K562 (cell line): ENCODE results near the gene ITPRIPL2. TPM values are rescaled to one million over a fixed set of nuclear protein-coding genes. Genes with fewer than 3 reads are reported as not detected.

ENCODE experiments used
- ATAC-seq: fragments of 200-7000 bp; cut with Tn5 transposase; 3 replicates; pipeline ENCODE4 v1.9.1; 2020; ENCODE audit warnings: moderate library complexity
- BruUV-seq: library from RNA; stranded (reverse); fragments of 400-500 nt; replicated peaks from 2 replicates; lab custom pipeline; 2021; lab: Mats Ljungman, UMichigan
- CTCF ChIA-PET: fragments of 300-600 bp; formaldehyde crosslinking; extraction: SDS; loops from one replicate; lab custom pipeline; 2021; ENCODE audit warnings: low intra/inter-chr PET ratio; lab: Yijun Ruan, JAX
- POLR2A ChIA-PET: fragments of 300-600, 350-650 bp; sonication (Branson Sonifier 250); formaldehyde crosslinking; extraction: SDS; loops from one replicate; lab custom pipeline; 2021; ENCODE audit warnings: antibody characterized with exemption, inconsistent platforms; lab: Yijun Ruan, JAX
- DNase-seq, 4 experiments: peaks; one replicate each; pipeline versions ENCODE4 v3.0.0 to v3.0.0-alpha.2; 2011 to 2018; ENCODE audit warnings: low spot score in 3 of 4, mixed read lengths in 3 of 4; ENCODE audit errors: extremely low read depth in 1 of 4
- FAIRE-seq: peaks from 2 replicates; lab custom pipeline; 2011; peaks lifted over from hg19 to GRCh38; lab: Jason Lieb, UNC
- H2AFZ ChIP-seq: 2 replicates; pipeline ENCODE4 v1.6.0; 2011; ENCODE audit warnings: low read depth, low read length, control low read depth, inconsistent platforms
- H3K27ac ChIP-seq: fragments of 200-600 bp; 3 replicates; pipeline ENCODE4 v1.8.0; 2011; ENCODE audit warnings: low read depth, mild to moderate bottlenecking, control low read depth, inconsistent platforms, low read length, moderate library complexity, mixed read lengths; ENCODE audit errors: extremely low read depth
- H3K27me3 ChIP-seq, 2 experiments: fragments of 300-600 bp in 1 of 2; 2 replicates in 1 of 2; 3 replicates in 1 of 2; pipeline versions ENCODE4 v1.6.0 to v1.8.0; 2011; ENCODE audit warnings: inconsistent platforms in 2 of 2, low read length in 2 of 2, mild to moderate bottlenecking in 1 of 2, mixed read lengths in 1 of 2, moderate library complexity in 1 of 2; ENCODE audit not compliant: control insufficient read depth in 2 of 2, insufficient read depth in 2 of 2
- H3K36me3 ChIP-seq: fragments of 300-600 bp; 3 replicates; pipeline ENCODE4 v1.8.0; 2011; ENCODE audit warnings: mild to moderate bottlenecking, low read length, inconsistent platforms; ENCODE audit not compliant: control insufficient read depth, insufficient read depth
- H3K4me1 ChIP-seq, 2 experiments: fragments of 200-600 bp in 1 of 2; replicated peaks in 1 of 2; 2 replicates in 1 of 2; 3 replicates in 1 of 2; pipeline versions ENCODE4 v1.5.1 to v1.8.0; 2011; ENCODE audit warnings: inconsistent platforms in 2 of 2, low read length in 2 of 2, mild to moderate bottlenecking in 1 of 2, mixed read lengths in 1 of 2, moderate library complexity in 1 of 2; ENCODE audit not compliant: control insufficient read depth in 2 of 2, insufficient read depth in 2 of 2
- H3K4me2 ChIP-seq: 2 replicates; pipeline ENCODE4 v1.6.1; 2011; ENCODE audit warnings: low read length, control low read depth, inconsistent platforms, mixed read lengths; ENCODE audit not compliant: insufficient read depth
- H3K4me3 ChIP-seq: fragments of 200-600 bp; sonication (generic), shearing (Covaris generic); 2 replicates; pipeline ENCODE4 v1.5.1; 2016; ENCODE audit warnings: control low read depth, inconsistent platforms
- H3K79me2 ChIP-seq: fragments of 200-600 bp; 3 replicates; pipeline ENCODE4 v1.8.0; 2011; ENCODE audit warnings: low read length, inconsistent platforms; ENCODE audit not compliant: control insufficient read depth, insufficient read depth
- H3K9ac ChIP-seq, 2 experiments: 2 replicates each; pipeline versions ENCODE4 v1.6.0 to v1.6.1; 2011; ENCODE audit warnings: low read depth in 2 of 2, low read length in 2 of 2, control low read depth in 1 of 2, inconsistent platforms in 1 of 2, mild to moderate bottlenecking in 1 of 2, mixed read lengths in 1 of 2; ENCODE audit not compliant: insufficient read depth in 1 of 2
- H3K9me1 ChIP-seq: one replicate; pipeline ENCODE4 v1.6.0; 2011; ENCODE audit warnings: inconsistent platforms, mild to moderate bottlenecking, low read length, moderate library complexity; ENCODE audit not compliant: control insufficient read depth, insufficient read depth
- H3K9me3 ChIP-seq: replicated peaks from 2 replicates; pipeline ENCODE4 v1.5.1; 2011; ENCODE audit warnings: low read depth, low read length, inconsistent platforms; ENCODE audit not compliant: control insufficient read depth, insufficient read depth
- H4K20me1 ChIP-seq: replicated peaks from 2 replicates; pipeline ENCODE4 v1.6.1; 2011; ENCODE audit warnings: low read length, inconsistent platforms, mixed read lengths; ENCODE audit not compliant: control insufficient read depth, insufficient read depth
- ARID3A ChIP-seq: IDR thresholded peaks from 2 replicates; pipeline ENCODE4 v1.6.1; 2012; ENCODE audit warnings: low read depth, low read length, improper control_type of control experiment, borderline replicate concordance
- FOXA1 ChIP-seq: fragments of 450-650 bp; IDR thresholded peaks from 2 replicates; pipeline ENCODE4 v1.6.1; 2016; ENCODE audit warnings: mild to moderate bottlenecking, borderline replicate concordance
- HINFP ChIP-seq: fragments of 450-650 bp; conservative IDR thresholded peaks from 2 replicates; pipeline ENCODE4 v1.6.1; 2016; ENCODE audit warnings: missing genetic modification characterization, low read depth, mild to moderate bottlenecking, control low read depth, missing compliant biosample characterization
- KDM5B ChIP-seq: fragments of 200-600 bp; sonication (generic); IDR thresholded peaks from 2 replicates; pipeline ENCODE4 v1.6.1; 2012; ENCODE audit warnings: low read depth, mild to moderate bottlenecking, moderate library complexity, low read length, control low read depth, inconsistent platforms; ENCODE audit not compliant: insufficient replicate concordance
- MCM5 ChIP-seq: fragments of 450-650 bp; IDR thresholded peaks from 2 replicates; pipeline ENCODE4 v1.6.1; 2016; ENCODE audit warnings: low read depth
- MED1 ChIP-seq: sonication (generic); formaldehyde crosslinking; IDR thresholded peaks from 2 replicates; pipeline ENCODE4 v1.8.1; 2023; ENCODE audit warnings: missing genetic modification reagents, borderline replicate concordance
- MTA1 ChIP-seq: fragments of 450-650 bp; IDR thresholded peaks from 2 replicates; pipeline ENCODE4 v1.6.1; 2017; ENCODE audit warnings: borderline replicate concordance
- NFIX ChIP-seq: fragments of 250-450 bp; sonication (Bioruptor Pico); IDR thresholded peaks from 2 replicates; pipeline ENCODE4 v1.4.0; 2020; ENCODE audit warnings: low read depth, mild to moderate bottlenecking, moderate library complexity
- TAL1 ChIP-seq: fragments of 450-650 bp; IDR thresholded peaks from 2 replicates; pipeline ENCODE4 v1.6.1; 2016; ENCODE audit warnings: mild to moderate bottlenecking
- ZBTB17 ChIP-seq: fragments of 450-650 bp; formaldehyde crosslinking; IDR thresholded peaks from 2 replicates; pipeline ENCODE4 v1.4.0; 2020; ENCODE audit warnings: mild to moderate bottlenecking
- ZNF133 ChIP-seq: fragments of 250-450 bp; sonication (Bioruptor Pico); IDR thresholded peaks from 2 replicates; pipeline ENCODE4 v1.4.0; 2020; ENCODE audit warnings: mild to moderate bottlenecking
- ZNF239 ChIP-seq: fragments of 250-450 bp; sonication (Bioruptor Pico); IDR thresholded peaks from 2 replicates; pipeline ENCODE4 v1.4.0; 2020; ENCODE audit warnings: mild to moderate bottlenecking
- ZNF609 ChIP-seq: sonication (generic); formaldehyde crosslinking; IDR thresholded peaks from 2 replicates; pipeline ENCODE4 v1.8.1; 2023; ENCODE audit warnings: missing genetic modification reagents, mild to moderate bottlenecking, borderline replicate concordance
- WGBS: fragments of 100-300 bp; shearing (Covaris generic); methylation state at CpG from one replicate; pipeline ENCODE4 v1.1.6; 2016; ENCODE audit warnings: low coverage, mixed read lengths; ENCODE audit not compliant: insufficient coverage; ENCODE audit errors: missing lambda C conversion rate; 5-methylcytosine and 5-hydroxymethylcytosine counted together
- in situ Hi-C: fragments of 300-500 bp; cut with MboI; formaldehyde crosslinking; loops from 4 replicates; pipeline ENCODE4 v1.15.0; 2018; ENCODE audit warnings: inconsistent platforms, mixed read lengths
- intact Hi-C: fragments of 100-400 bp; cut with micrococcal nuclease; formaldehyde crosslinking; loops from 2 replicates; pipeline ENCODE4 v1.14.2; 2022
- polyA plus RNA-seq, 8 experiments: library from polyadenylated mRNA; depleted of rRNA in 4 of 8; stranded (reverse) in 5 of 8; unstranded in 3 of 8; fragments of >200 nt; fragmentation: Nextera tagmentation in 2 of 8; fragmentation: Illumina TruSeq in 1 of 8; extraction: Ambion mirVana in 2 of 8; extraction: Trizol in 1 of 8; gene quantifications; 2 replicates each; pipeline versions ENCODE4 v1.2.1 to v1.2.3, GENCODE V29; 2011 to 2014; ENCODE audit warnings: inconsistent platforms in 1 of 8, missing spikeins in 1 of 8
- total RNA-seq, 7 experiments: library from RNA; depleted of rRNA in 6 of 7; stranded (reverse); fragments of >200 nt in 6 of 7; fragmentation: Illumina TruSeq in 2 of 7; extraction: Trizol in 2 of 7; gene quantifications; 2 replicates each; pipeline versions ENCODE4 v1.2.1 to v1.2.3, GENCODE V29; 2011 to 2021; ENCODE audit warnings: low replicate concordance in 1 of 7

The ITPRIPL2 gene
- total and polyA plus RNA-seq, 9 of the 15 experiments (the other 6 are each of a cell fraction or from before 2014, with no cell fraction given), result 0.04 to 2.2 (median 0.58) TPM

- TF ChIP-seq MCM5 (no peak), ARID3A (peak; percentile 46; the same call in 1 of the 2 replicates), FOXA1 (no peak), HINFP (tag) (no peak), ZBTB17 (CRISPR knock-in tag) (no peak), MED1 (CRISPR knock-in tag) (no peak)
- TF ChIP-seq, all 486 proteins: peak for 24
Measured at GRCh38 chr16:19119564-19119963, 5.8 kb downstream of the ITPRIPL2 start (continued).

GRCh38 chr16:19123535-19124178, 9.9 kb downstream of the ITPRIPL2 start:
- ChIA-PET CTCF (no interaction called here), POLR2A (interaction anchor here (1.1 to 1.8 kb wide), 3 partner anchors 11 to 20 kb away, joined by 3 to 5 read pairs (median 4); no protein-coding TSS in a partner anchor)
- H3K4me3 ChIP-seq, result no peak overlapping the region
- no peak overlapping the region for H3K27ac ChIP-seq
- H4K20me1 ChIP-seq, result no peaks in the 10 kb centered on the region
- BruUV-seq, result no TSS peak
- no peaks in the 10 kb centered on the region for H3K79me2 ChIP-seq
- intact Hi-C loops (no loop called here), in situ Hi-C loops (no loop called here)
- FAIRE-seq, result no peak
- no peaks in the 10 kb centered on the region for H3K9me1 ChIP-seq
- peaks cover 4 to 7% of the 10 kb centered on the region in 2 experiments; a peak in 3 of 5 replicates for H3K4me1 ChIP-seq
- no peak for DNase-seq
- H3K9me3 ChIP-seq, result 0 out of 2 replicates have a peak, but pooled peaks cover 3% of the 10 kb centered on the region
- WGBS, result 50% methylated on average over 6 of the region's 6 CpGs
- H3K4me2 ChIP-seq, result no peak overlapping the region
- no peaks in the 10 kb centered on the region for H3K27me3 ChIP-seq
- no peaks in the 10 kb centered on the region for H3K36me3 ChIP-seq
- no peak overlapping the region for H2AFZ ChIP-seq
- no peak for ATAC-seq
- no peak overlapping the region for H3K9ac ChIP-seq
- no peak for TF ChIP-seq ZNF133
- no peak for TF ChIP-seq KDM5B
- TF ChIP-seq NFIX, result no peak
- TF ChIP-seq TAL1, result no peak
- TF ChIP-seq ZNF609 (CRISPR knock-in tag), result no peak
- TF ChIP-seq MTA1, result no peak
- no peak for TF ChIP-seq ZNF239 (CRISPR knock-in tag)
